Measurements from ENCODE around the gene CLRN3. TPM values are rescaled to one million over a fixed set of nuclear protein-coding genes. Genes with fewer than 3 reads are reported as not detected.

The CLRN3 gene
- total and polyA plus RNA-seq, 2 donors (not counting 1 experiment from before 2014, with no cell fraction given): not detected

DNA sequence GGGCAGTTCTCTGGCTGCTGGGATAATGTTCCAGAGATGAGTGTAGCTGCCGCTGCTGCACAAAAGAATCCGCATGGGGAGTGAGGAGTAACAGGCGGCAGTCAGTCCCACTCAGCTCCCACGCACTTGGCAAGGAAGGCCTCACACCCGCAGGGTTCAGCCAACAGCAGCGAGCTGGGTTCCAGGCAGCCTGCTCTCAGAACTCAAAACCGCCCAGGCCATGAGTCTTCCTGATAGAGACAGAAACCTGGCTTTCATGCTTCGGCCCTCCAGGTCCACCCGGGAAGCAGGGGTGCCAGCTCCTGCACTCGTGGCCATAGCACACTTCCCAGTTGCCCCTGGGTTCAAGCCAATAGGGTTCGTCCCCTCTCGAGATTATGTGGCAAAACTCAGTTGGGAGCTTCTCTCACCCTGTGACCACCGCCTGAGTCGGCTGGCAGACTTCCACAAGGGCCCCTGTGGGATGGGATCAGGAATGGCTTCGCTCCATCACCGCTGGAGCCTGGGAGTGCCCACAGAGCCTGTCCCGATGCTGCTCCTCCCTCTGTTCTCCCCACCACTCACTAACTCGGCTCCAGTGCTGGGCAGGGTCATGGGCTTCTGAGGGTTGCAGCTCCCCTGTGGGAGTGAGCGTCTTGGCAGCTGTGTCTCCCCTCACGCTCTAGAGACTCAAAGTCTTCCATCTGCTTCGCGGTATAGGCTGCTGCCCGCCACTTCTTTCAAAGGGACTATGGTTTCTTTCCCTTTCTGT, 20.6 kb downstream of the CLRN3 start:
- Histone ChIP-seq H3K27me3 (ENCODE audit: control insufficient read depth, insufficient read depth, low read length) (no peaks in the 10 kb centered on the region), H3K4me2 (ENCODE audit: extremely low read depth, insufficient read depth, low read length) (no peak overlapping the region), H3K36me3 (ENCODE audit: control insufficient read depth, insufficient read depth, low read length) (no peaks in the 10 kb centered on the region), H3K9ac (ENCODE audit: insufficient read depth, low read length) (no peak overlapping the region), H2AFZ (ENCODE audit: low read length) (no peak overlapping the region), H4K20me1 (ENCODE audit: control insufficient read depth, extremely low read depth, insufficient read depth, low read length) (no peaks in the 10 kb centered on the region), H3K4me3 (replicated peaks in 1 of 4; ENCODE audit: control extremely low read depth in 1 of 4, insufficient read depth in 1 of 4, low read depth in 3 of 4, low read length in 4 of 4) (no peak overlapping the region), H3K4me1 (ENCODE audit: control insufficient read depth, extremely low read depth, insufficient read depth, low read length) (no peaks in the 10 kb centered on the region), H3K79me2 (ENCODE audit: control insufficient read depth, insufficient read depth, low read length) (no peaks in the 10 kb centered on the region), H3K27ac (ENCODE audit: insufficient read depth, low read length) (no peak overlapping the region), H3K9me3 (ENCODE audit: control insufficient read depth, insufficient read depth, low read depth, low read length) (no peaks in the 10 kb centered on the region)
- TF ChIP-seq EZH2 (IDR thresholded peaks at IDR 0.05; ENCODE audit: low read length, missing control alignments): no peak
- TF ChIP-seq, protein P1, sequence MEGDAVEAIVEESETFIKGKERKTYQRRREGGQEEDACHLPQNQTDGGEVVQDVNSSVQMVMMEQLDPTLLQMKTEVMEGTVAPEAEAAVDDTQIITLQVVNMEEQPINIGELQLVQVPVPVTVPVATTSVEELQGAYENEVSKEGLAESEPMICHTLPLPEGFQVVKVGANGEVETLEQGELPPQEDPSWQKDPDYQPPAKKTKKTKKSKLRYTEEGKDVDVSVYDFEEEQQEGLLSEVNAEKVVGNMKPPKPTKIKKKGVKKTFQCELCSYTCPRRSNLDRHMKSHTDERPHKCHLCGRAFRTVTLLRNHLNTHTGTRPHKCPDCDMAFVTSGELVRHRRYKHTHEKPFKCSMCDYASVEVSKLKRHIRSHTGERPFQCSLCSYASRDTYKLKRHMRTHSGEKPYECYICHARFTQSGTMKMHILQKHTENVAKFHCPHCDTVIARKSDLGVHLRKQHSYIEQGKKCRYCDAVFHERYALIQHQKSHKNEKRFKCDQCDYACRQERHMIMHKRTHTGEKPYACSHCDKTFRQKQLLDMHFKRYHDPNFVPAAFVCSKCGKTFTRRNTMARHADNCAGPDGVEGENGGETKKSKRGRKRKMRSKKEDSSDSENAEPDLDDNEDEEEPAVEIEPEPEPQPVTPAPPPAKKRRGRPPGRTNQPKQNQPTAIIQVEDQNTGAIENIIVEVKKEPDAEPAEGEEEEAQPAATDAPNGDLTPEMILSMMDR (conservative IDR thresholded peaks at IDR 0.05 in 1 of 2, IDR thresholded peaks at IDR 0.05 in 1 of 2; ENCODE audit: low read depth in 1 of 2, low read length in 2 of 2): no peak
- peak; percentile 27 to 39 for DNase-seq (ENCODE audit: low read depth in 2 of 2)

DNA sequence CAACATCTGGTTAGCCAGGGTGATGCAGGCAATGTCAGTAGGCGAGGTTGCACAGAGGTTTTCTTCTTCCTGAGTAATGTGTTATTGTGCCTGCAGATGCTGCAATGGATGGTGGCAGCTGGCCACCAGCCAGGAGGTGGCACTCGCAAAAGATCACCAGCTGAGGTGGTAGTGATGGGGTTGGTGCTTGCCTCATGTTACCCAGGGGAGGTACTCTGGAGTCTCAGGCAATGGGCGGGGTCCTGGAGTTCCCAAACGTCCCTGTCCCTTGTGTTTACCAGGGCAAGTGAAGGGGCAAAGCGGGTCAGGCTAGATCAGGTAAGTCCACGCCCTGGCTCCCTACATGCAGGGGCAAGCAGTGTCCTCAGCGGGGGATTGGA, 21.1 kb downstream of the CLRN3 start:
- TF ChIP-seq, protein P1 (conservative IDR thresholded peaks at IDR 0.05 in 1 of 2, IDR thresholded peaks at IDR 0.05 in 1 of 2; ENCODE audit: low read depth in 1 of 2, low read length in 2 of 2): no peak
- TF ChIP-seq EZH2 (IDR thresholded peaks at IDR 0.05; ENCODE audit: low read length, missing control alignments): no peak
- no peak overlapping the region for H3K9ac ChIP-seq (ENCODE audit: insufficient read depth, low read length)
- no peaks in the 10 kb centered on the region for H4K20me1 ChIP-seq (ENCODE audit: control insufficient read depth, extremely low read depth, insufficient read depth, low read length)
- H3K36me3 ChIP-seq (ENCODE audit: control insufficient read depth, insufficient read depth, low read length): no peaks in the 10 kb centered on the region
- H3K4me1 ChIP-seq (ENCODE audit: control insufficient read depth, extremely low read depth, insufficient read depth, low read length): no peaks in the 10 kb centered on the region
- H3K27ac ChIP-seq (ENCODE audit: insufficient read depth, low read length): no peak overlapping the region
- H3K4me3 ChIP-seq (replicated peaks in 1 of 4; ENCODE audit: control extremely low read depth in 1 of 4, insufficient read depth in 1 of 4, low read depth in 3 of 4, low read length in 4 of 4): no peak overlapping the region
- H3K9me3 ChIP-seq (ENCODE audit: control insufficient read depth, insufficient read depth, low read depth, low read length): no peaks in the 10 kb centered on the region
- H2AFZ ChIP-seq (ENCODE audit: low read length): no peak overlapping the region
- no peaks in the 10 kb centered on the region for H3K79me2 ChIP-seq (ENCODE audit: control insufficient read depth, insufficient read depth, low read length)
- no peaks in the 10 kb centered on the region for H3K27me3 ChIP-seq (ENCODE audit: control insufficient read depth, insufficient read depth, low read length)
- H3K4me2 ChIP-seq (ENCODE audit: extremely low read depth, insufficient read depth, low read length): no peak overlapping the region
- no peak for DNase-seq (ENCODE audit: low read depth in 2 of 2)

DNA sequence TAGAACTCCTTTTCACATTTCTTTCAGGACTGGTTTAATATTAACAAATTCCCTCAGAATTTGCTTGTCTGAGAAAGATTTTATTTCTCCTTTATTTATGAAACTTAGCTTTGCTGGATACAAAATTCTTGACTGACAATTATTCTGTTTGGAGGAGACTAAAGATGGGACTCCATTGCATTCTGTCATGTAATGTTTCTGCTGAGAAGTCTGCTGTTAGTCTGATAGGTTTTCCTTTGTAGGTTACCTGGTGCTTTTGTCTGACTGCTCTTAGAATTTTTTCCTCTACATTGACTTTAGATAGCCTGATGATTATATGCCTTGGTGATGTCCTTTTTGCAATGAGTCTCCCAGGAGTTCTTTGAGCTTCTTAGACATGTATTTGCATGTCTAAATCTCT, 23.4 kb downstream of the CLRN3 start:
- no peak overlapping the region for H3K4me3 ChIP-seq (replicated peaks in 1 of 4; ENCODE audit: control extremely low read depth in 1 of 4, insufficient read depth in 1 of 4, low read depth in 3 of 4, low read length in 4 of 4)
- H3K4me2 ChIP-seq (ENCODE audit: extremely low read depth, insufficient read depth, low read length): no peak overlapping the region
- H2AFZ ChIP-seq (ENCODE audit: low read length): no peak overlapping the region
- H3K27me3 ChIP-seq (ENCODE audit: control insufficient read depth, insufficient read depth, low read length): no peaks in the 10 kb centered on the region
- no peak for TF ChIP-seq EZH2 (IDR thresholded peaks at IDR 0.05; ENCODE audit: low read length, missing control alignments)
- TF ChIP-seq, protein P1 (conservative IDR thresholded peaks at IDR 0.05 in 1 of 2, IDR thresholded peaks at IDR 0.05 in 1 of 2; ENCODE audit: low read depth in 1 of 2, low read length in 2 of 2): no peak
- no peak overlapping the region for H3K9ac ChIP-seq (ENCODE audit: insufficient read depth, low read length)
- no peaks in the 10 kb centered on the region for H3K9me3 ChIP-seq (ENCODE audit: control insufficient read depth, insufficient read depth, low read depth, low read length)
- no peak for DNase-seq (ENCODE audit: low read depth in 2 of 2)
- H3K36me3 ChIP-seq (ENCODE audit: control insufficient read depth, insufficient read depth, low read length): no peaks in the 10 kb centered on the region
- H3K79me2 ChIP-seq (ENCODE audit: control insufficient read depth, insufficient read depth, low read length): no peaks in the 10 kb centered on the region
- H3K4me1 ChIP-seq (ENCODE audit: control insufficient read depth, extremely low read depth, insufficient read depth, low read length): no peaks in the 10 kb centered on the region
- H4K20me1 ChIP-seq (ENCODE audit: control insufficient read depth, extremely low read depth, insufficient read depth, low read length): no peaks in the 10 kb centered on the region
- no peak overlapping the region for H3K27ac ChIP-seq (ENCODE audit: insufficient read depth, low read length)
